Measurements from ENCODE around the gene KIR2DL3. TPM values are rescaled to one million over a fixed set of nuclear protein-coding genes. Genes with fewer than 3 reads are reported as not detected.

The KIR2DL3 gene
- total and polyA plus RNA-seq, 2 of the 4 experiments (the other 2 are of a cell fraction) = not detected

DNA sequence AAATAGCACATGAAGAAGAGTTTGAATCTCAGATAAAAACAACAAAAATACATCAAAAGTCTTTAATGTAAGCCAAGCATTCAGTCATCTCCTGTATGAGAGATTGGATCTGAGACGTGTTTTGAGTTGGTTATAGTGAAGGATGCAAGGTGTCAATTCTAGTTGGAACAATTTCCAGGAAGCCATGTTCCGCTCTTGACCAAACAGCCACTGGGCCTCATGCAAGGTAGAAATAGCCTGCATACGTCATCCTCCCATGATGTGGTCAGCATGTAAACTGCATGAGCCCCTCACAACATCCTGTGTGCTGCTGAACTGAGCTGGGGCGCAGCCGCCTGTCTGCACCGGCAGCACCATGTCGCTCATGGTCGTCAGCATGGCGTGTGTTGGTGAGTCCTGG is 14.2 kb upstream of the KIR2DL3 start, which contains the start of gene KIR3DL3:
Gene KIR3DL3, plus strand, starts transcription at position 301 of the 400 bp plus-strand sequence. Its CDS starts 55 bp downstream, at position 356.
- TF ChIP-seq RAD21 (IDR thresholded peaks at IDR 0.05; ENCODE audit: low read length) (no peak), MXI1 (IDR thresholded peaks at IDR 0.05; ENCODE audit: borderline replicate concordance, low read depth, low read length) (no peak), POLR2A (IDR thresholded peaks at IDR 0.05; ENCODE audit: low read depth, low read length) (no peak), MAFK (IDR thresholded peaks at IDR 0.05; ENCODE audit: low read depth, low read length) (no peak), NFE2L2 (IDR thresholded peaks at IDR 0.05; ENCODE audit: low read depth, low read length) (no peak), SMC3 (IDR thresholded peaks at IDR 0.05; ENCODE audit: low read depth, low read length) (no peak), MAZ (IDR thresholded peaks at IDR 0.05; ENCODE audit: borderline replicate concordance, low read depth, low read length) (no peak), CEBPB (IDR thresholded peaks at IDR 0.05; ENCODE audit: low read depth, low read length) (no peak), RCOR1 (IDR thresholded peaks at IDR 0.05; ENCODE audit: insufficient replicate concordance, low read length) (no peak), RFX5 (IDR thresholded peaks at IDR 0.05; ENCODE audit: low read depth, low read length) (no peak)
- TF ChIP-seq, protein P1, sequence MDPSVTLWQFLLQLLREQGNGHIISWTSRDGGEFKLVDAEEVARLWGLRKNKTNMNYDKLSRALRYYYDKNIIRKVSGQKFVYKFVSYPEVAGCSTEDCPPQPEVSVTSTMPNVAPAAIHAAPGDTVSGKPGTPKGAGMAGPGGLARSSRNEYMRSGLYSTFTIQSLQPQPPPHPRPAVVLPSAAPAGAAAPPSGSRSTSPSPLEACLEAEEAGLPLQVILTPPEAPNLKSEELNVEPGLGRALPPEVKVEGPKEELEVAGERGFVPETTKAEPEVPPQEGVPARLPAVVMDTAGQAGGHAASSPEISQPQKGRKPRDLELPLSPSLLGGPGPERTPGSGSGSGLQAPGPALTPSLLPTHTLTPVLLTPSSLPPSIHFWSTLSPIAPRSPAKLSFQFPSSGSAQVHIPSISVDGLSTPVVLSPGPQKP (IDR thresholded peaks at IDR 0.05; ENCODE audit: borderline replicate concordance, low read depth, low read length) = no peak
- TF ChIP-seq, protein P2, sequence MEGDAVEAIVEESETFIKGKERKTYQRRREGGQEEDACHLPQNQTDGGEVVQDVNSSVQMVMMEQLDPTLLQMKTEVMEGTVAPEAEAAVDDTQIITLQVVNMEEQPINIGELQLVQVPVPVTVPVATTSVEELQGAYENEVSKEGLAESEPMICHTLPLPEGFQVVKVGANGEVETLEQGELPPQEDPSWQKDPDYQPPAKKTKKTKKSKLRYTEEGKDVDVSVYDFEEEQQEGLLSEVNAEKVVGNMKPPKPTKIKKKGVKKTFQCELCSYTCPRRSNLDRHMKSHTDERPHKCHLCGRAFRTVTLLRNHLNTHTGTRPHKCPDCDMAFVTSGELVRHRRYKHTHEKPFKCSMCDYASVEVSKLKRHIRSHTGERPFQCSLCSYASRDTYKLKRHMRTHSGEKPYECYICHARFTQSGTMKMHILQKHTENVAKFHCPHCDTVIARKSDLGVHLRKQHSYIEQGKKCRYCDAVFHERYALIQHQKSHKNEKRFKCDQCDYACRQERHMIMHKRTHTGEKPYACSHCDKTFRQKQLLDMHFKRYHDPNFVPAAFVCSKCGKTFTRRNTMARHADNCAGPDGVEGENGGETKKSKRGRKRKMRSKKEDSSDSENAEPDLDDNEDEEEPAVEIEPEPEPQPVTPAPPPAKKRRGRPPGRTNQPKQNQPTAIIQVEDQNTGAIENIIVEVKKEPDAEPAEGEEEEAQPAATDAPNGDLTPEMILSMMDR (conservative IDR thresholded peaks at IDR 0.05; ENCODE audit: low read depth, low read length) = no peak
- TF ChIP-seq, protein P3, sequence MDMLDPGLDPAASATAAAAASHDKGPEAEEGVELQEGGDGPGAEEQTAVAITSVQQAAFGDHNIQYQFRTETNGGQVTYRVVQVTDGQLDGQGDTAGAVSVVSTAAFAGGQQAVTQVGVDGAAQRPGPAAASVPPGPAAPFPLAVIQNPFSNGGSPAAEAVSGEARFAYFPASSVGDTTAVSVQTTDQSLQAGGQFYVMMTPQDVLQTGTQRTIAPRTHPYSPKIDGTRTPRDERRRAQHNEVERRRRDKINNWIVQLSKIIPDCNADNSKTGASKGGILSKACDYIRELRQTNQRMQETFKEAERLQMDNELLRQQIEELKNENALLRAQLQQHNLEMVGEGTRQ (IDR thresholded peaks at IDR 0.05; ENCODE audit: low read depth, low read length) = no peak
- H2AK9ac ChIP-seq (replicated peaks; ENCODE audit: low read depth, low read length, poor library complexity) = no peak within 1 kb of the TSS
- no peak within 1 kb of the TSS for H3K27ac ChIP-seq (ENCODE audit: insufficient read depth, low read length)
- no peak within 1 kb of the TSS for H4K91ac ChIP-seq (ENCODE audit: insufficient read depth, low read depth, low read length)
- no peaks in the 10 kb centered on the region for H3K79me1 ChIP-seq (ENCODE audit: low read depth in 1 of 2, low read length in 2 of 2)
- no peak for DNase-seq
- no peaks in the 10 kb centered on the region for H4K20me1 ChIP-seq (ENCODE audit: insufficient read depth, low read length)
- intact Hi-C loops (cut with micrococcal nuclease) (no loop called here), dilution Hi-C loops (cut with HindIII; ENCODE audit: low sequenced_read_pairs, unreplicated experiment) (no loop called here), in situ Hi-C loops (cut with MboI; ENCODE audit: low sequenced_read_pairs) (no loop called here)
- H3K14ac ChIP-seq (replicated peaks; ENCODE audit: low read depth, low read length) = no peak within 1 kb of the TSS
- 67% methylated on average over 1 of the region's 9 CpGs; no CpG with 5 or more reads in 1 of the 2 experiments for WGBS, 2 experiments (ENCODE audit: extremely low coverage in 2 of 2, insufficient read length in 1 of 2)
- H3K9me3 ChIP-seq (ENCODE audit: control insufficient read depth, insufficient read depth, low read length) = peaks cover 31% of the 10 kb centered on the region
- no peak within 1 kb of the TSS for H4K8ac ChIP-seq (ENCODE audit: low read depth in 2 of 2, low read length in 2 of 2)
- no peak within 1 kb of the TSS for H2BK20ac ChIP-seq (ENCODE audit: low read depth, low read length)
- H2BK5ac ChIP-seq (ENCODE audit: low read depth, low read length, poor library complexity, severe bottlenecking) = no peak within 1 kb of the TSS
- no peaks in the 10 kb centered on the region for H3K27me3 ChIP-seq (ENCODE audit: control insufficient read depth, insufficient read depth, low read length)
- no peak within 1 kb of the TSS for H3K18ac ChIP-seq (ENCODE audit: low read depth, low read length)
- no peak within 1 kb of the TSS for H3K56ac ChIP-seq (ENCODE audit: extremely low read depth, insufficient read depth, low read length)
- POLR2A ChIA-PET (ENCODE audit: unreplicated experiment) = no interaction called here
- ATAC-seq (ENCODE audit: low read depth) = no peak
- no peak within 1 kb of the TSS for H2AFZ ChIP-seq (replicated peaks; ENCODE audit: low read length, poor library complexity)
- H3K36me3 ChIP-seq (ENCODE audit: control insufficient read depth, insufficient read depth, low read length) = no peaks in the 10 kb centered on the region
- no peak within 1 kb of the TSS for H3K9ac ChIP-seq (ENCODE audit: low read depth, low read length)
- no TSS peak for BruUV-seq (replicated peaks)
- no peaks in the 10 kb centered on the region for H3K9me1 ChIP-seq (ENCODE audit: insufficient read depth, low read length)
- H4K5ac ChIP-seq (ENCODE audit: low read depth, low read length) = no peak within 1 kb of the TSS
- no peak within 1 kb of the TSS for H3K4ac ChIP-seq (ENCODE audit: low read depth, low read length)
- no peak within 1 kb of the TSS for H2AK5ac ChIP-seq (ENCODE audit: low read depth, low read length)
- H2BK15ac ChIP-seq (ENCODE audit: low read depth, low read length) = no peak within 1 kb of the TSS
- no peak within 1 kb of the TSS for H3K4me2 ChIP-seq (ENCODE audit: low read depth, low read length)
- no peaks in the 10 kb centered on the region for H3K4me1 ChIP-seq (ENCODE audit: control insufficient read depth, insufficient read depth, low read length)
- CTCF ChIA-PET = no interaction called here
- H2BK120ac ChIP-seq (ENCODE audit: low read depth, low read length) = no peak within 1 kb of the TSS
- H3K23ac ChIP-seq (ENCODE audit: low read depth, low read length) = no peak within 1 kb of the TSS
- no peak within 1 kb of the TSS for H3K4me3 ChIP-seq (ENCODE audit: insufficient read depth, low read depth, low read length)
